ENCODE data around the gene CAMTA1. TPM values are rescaled to one million over a fixed set of nuclear protein-coding genes. Genes with fewer than 3 reads are reported as not detected.

CAMTA1 gene
- total and polyA plus RNA-seq, 9 of the 15 experiments (the other 6 are each of a cell fraction or from before 2014, with no cell fraction given) = 43.9 to 161 (median 65.9) TPM

DNA sequence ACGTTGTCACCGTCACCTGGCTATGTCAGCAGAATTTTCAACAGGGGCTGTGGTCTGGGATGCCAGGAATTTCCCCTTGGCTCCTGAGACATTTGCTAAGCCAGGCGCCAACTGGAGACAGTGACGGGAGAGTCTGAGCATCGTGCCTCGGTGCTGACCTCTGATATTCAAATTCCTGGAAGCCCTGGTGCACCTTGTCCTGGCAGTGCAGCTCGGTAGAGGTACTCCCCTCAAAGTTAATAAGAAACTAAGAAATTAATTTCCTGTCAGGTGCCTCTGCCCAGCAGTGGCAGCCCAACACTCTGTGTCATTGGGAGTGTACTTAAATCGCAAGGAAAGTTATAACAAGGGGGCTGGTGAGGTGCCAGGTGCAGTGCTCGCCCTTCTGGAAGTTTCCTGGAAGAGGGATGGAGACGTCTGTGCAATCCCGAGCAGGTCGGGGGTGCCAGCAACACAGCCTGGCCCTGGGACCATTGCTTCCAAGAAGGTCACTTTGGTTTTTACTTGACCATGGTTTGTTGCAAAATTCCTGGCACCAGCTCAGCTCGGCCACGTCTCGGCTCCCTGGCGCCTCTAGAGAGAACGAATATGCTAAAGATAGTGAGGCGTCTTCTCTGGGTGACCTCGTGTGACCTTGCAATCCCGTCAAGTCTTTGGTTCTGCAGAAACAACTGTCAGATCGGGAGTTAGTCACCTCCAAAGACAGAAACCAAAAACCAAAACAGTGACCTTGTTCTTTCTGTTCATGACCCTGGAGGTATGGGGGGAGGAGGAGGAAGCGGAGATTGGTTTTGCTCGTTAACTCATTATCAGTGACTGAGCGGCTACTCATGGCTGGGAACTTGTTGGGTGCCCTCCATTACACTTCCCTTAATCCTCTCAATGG lies 836.3 kb downstream of the CAMTA1 start:
- Histone ChIP-seq H2AFZ (ENCODE audit: low read depth, low read length) (no peak overlapping the region), H3K9me3 (replicated peaks; ENCODE audit: control insufficient read depth, insufficient read depth, low read depth, low read length) (no peaks in the 10 kb centered on the region), H3K27ac (ENCODE audit: extremely low read depth, low read depth, low read length) (no peak overlapping the region), H4K20me1 (replicated peaks; ENCODE audit: control insufficient read depth, insufficient read depth, low read length) (peaks cover 10% of the 10 kb centered on the region), H3K27me3 (ENCODE audit: control insufficient read depth in 2 of 2, insufficient read depth in 2 of 2, low read length in 2 of 2) (peaks cover 13 to 47% of the 10 kb centered on the region in 2 experiments; a peak in 4 of 5 replicates), H3K4me3 (no peak overlapping the region), H3K9me1 (ENCODE audit: control insufficient read depth, insufficient read depth, low read length) (no peaks in the 10 kb centered on the region), H3K79me2 (ENCODE audit: control insufficient read depth, insufficient read depth, low read length) (no peaks in the 10 kb centered on the region), H3K4me2 (ENCODE audit: insufficient read depth, low read length) (no peak overlapping the region), H3K9ac (ENCODE audit: insufficient read depth in 1 of 2, low read depth in 2 of 2, low read length in 2 of 2) (no peak overlapping the region), H3K4me1 (replicated peaks in 1 of 2; ENCODE audit: control insufficient read depth in 2 of 2, insufficient read depth in 2 of 2, low read length in 2 of 2) (no peaks in the 10 kb centered on the region), H3K36me3 (ENCODE audit: control insufficient read depth, insufficient read depth, low read length) (no peaks in the 10 kb centered on the region)
- DNase-seq (ENCODE audit: extremely low read depth in 1 of 4, low spot score in 3 of 4) (peak in 1 of 4 experiments; percentile 14), FAIRE-seq (no peak), ATAC-seq (no peak)
- CTCF ChIA-PET (ENCODE audit: low intra/inter-chr PET ratio) = no interaction called here
- BruUV-seq (replicated peaks) = no TSS peak
- POLR2A ChIA-PET = no interaction called here
- intact Hi-C loops (cut with micrococcal nuclease) = no loop called here
- WGBS (ENCODE audit: insufficient coverage, low coverage, missing lambda C conversion rate) = under 1% methylated on average over 24 of the region's 24 CpGs
- TF ChIP-seq VEZF1 (CRISPR knock-in tag; IDR thresholded peaks at IDR 0.05) (peak; percentile 36; the same call in 1 of the 2 replicates), CEBPB (tag; IDR thresholded peaks at IDR 0.05) (0 out of 2 replicates have a peak, but pooled peaks have one; percentile 16), ZNF444 (CRISPR knock-in tag; IDR thresholded peaks at IDR 0.05) (no peak), NR1H2 (CRISPR knock-in tag; IDR thresholded peaks at IDR 0.05) (no peak), NR2C2 (CRISPR knock-in tag; IDR thresholded peaks at IDR 0.05) (no peak), NR2C2 (tag; IDR thresholded peaks at IDR 0.05) (peak; percentile 72; the same call in 1 of the 2 replicates), HMBOX1 (IDR thresholded peaks at IDR 0.05) (peak; percentile 57), RNF2 (IDR thresholded peaks at IDR 0.05) (peak; percentile 16; the same call in 1 of the 2 replicates), ZNF140 (CRISPR knock-in tag; IDR thresholded peaks at IDR 0.05) (no peak), ZBTB17 (CRISPR knock-in tag; IDR thresholded peaks at IDR 0.05) (peak; percentile 78; the same call in 1 of the 2 replicates), NR2C1 (IDR thresholded peaks at IDR 0.05) (no peak), NR2C1 (tag; IDR thresholded peaks at IDR 0.05) (peak; percentile 49; the same call in 1 of the 2 replicates), ESRRA (IDR thresholded peaks at IDR 0.05; ENCODE audit: borderline replicate concordance, low read depth) (peak; percentile 94), RCOR1 (IDR thresholded peaks at IDR 0.05; ENCODE audit: borderline replicate concordance in 1 of 2, low read depth in 2 of 2, low read length in 2 of 2) (peak in 1 of 2 experiments; percentile 51; a peak in 1 of 4 replicates), CBFA2T2 (conservative IDR thresholded peaks at IDR 0.05) (0 out of 2 replicates have a peak, but pooled peaks have one; percentile 4), MEF2A (IDR thresholded peaks at IDR 0.05; ENCODE audit: control insufficient read depth, low read depth, low read length) (no peak), KDM1A (IDR thresholded peaks at IDR 0.05) (peak; percentile 65 to 68), EP300 (IDR thresholded peaks at IDR 0.05; ENCODE audit: low read length) (no peak), FOSL1 (tag; conservative IDR thresholded peaks at IDR 0.05) (peak; percentile 62)
- TF ChIP-seq, protein P1, sequence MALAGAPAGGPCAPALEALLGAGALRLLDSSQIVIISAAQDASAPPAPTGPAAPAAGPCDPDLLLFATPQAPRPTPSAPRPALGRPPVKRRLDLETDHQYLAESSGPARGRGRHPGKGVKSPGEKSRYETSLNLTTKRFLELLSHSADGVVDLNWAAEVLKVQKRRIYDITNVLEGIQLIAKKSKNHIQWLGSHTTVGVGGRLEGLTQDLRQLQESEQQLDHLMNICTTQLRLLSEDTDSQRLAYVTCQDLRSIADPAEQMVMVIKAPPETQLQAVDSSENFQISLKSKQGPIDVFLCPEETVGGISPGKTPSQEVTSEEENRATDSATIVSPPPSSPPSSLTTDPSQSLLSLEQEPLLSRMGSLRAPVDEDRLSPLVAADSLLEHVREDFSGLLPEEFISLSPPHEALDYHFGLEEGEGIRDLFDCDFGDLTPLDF (CRISPR knock-in tag; IDR thresholded peaks at IDR 0.05) = no peak
- in situ Hi-C loops (cut with MboI) = no loop called here
